WERI-Rb-1 (cell line): ENCODE data around the gene B3GLCT.

Experiments used
- DNase-seq: peaks from one replicate; pipeline ENCODE4 v3.0.0-alpha.2; 2020
- H3K27ac ChIP-seq: fragments of 250-450 bp; sonication (Bioruptor Pico); 2 replicates; pipeline ENCODE4 v1.5.1; 2020; ENCODE audit warnings: mild to moderate bottlenecking, moderate library complexity
- H3K27me3 ChIP-seq: fragments of 250-450 bp; sonication (Bioruptor Pico); 2 replicates; pipeline ENCODE4 v1.5.1; 2021; ENCODE audit warnings: mild to moderate bottlenecking, low read depth, moderate library complexity; ENCODE audit not compliant: insufficient read depth, severe bottlenecking
- H3K36me3 ChIP-seq: fragments of 250-450 bp; sonication (Bioruptor Pico); 2 replicates; pipeline ENCODE4 v1.5.1; 2020; ENCODE audit warnings: mild to moderate bottlenecking, moderate library complexity
- H3K4me3 ChIP-seq: 2 replicates; pipeline ENCODE4 v1.5.1; 2011; ENCODE audit warnings: low read depth, mild to moderate bottlenecking, control low read depth, low read length
- H3K9me3 ChIP-seq: fragments of 250-450 bp; sonication (Bioruptor Pico); 2 replicates; pipeline ENCODE4 v1.5.1; 2021; ENCODE audit warnings: mild to moderate bottlenecking, moderate library complexity; ENCODE audit not compliant: severe bottlenecking
- CTCF ChIP-seq: IDR thresholded peaks from 2 replicates; pipeline ENCODE4 v1.5.1; 2011; ENCODE audit warnings: low read depth, mild to moderate bottlenecking, control low read depth, inconsistent platforms, low read length

Gene B3GLCT

GRCh38 chr13:31380715-31381114, 180.9 kb downstream of the B3GLCT start:
- Histone ChIP-seq H3K36me3 (no peaks in the 10 kb centered on the region), H3K27me3 (no peaks in the 10 kb centered on the region), H3K4me3 (no peak overlapping the region), H3K9me3 (no peaks in the 10 kb centered on the region), H3K27ac (no peak overlapping the region)
- no peak for DNase-seq
- no peak for TF ChIP-seq CTCF
